HG03139 (cell line): Measurements from ENCODE around the gene GRID2.

Experiments
- ATAC-seq: cut with Tn5 transposase; IDR thresholded peaks from one replicate; pipeline ENCODE4 v1.9.1; 2021; ENCODE audit not compliant: unreplicated experiment

Gene GRID2

GRCh38 chr4:92677805-92678204, 374.0 kb downstream of the GRID2 start:
- no peak for ATAC-seq

GRCh38 chr4:92678292-92678691, 374.5 kb downstream of the GRID2 start:
- no peak for ATAC-seq

- ATAC-seq, result no peak
These were observed 375.4 kb downstream of the GRID2 start for GRCh38 chr4:92679149-92679548.

GRCh38 chr4:92714640-92715039, 410.9 kb downstream of the GRID2 start:
- no peak for ATAC-seq

GRCh38 chr4:92733231-92733630, 429.5 kb downstream of the GRID2 start:
- ATAC-seq, result no peak

- ATAC-seq, result no peak
These were observed 431.4 kb downstream of the GRID2 start for GRCh38 chr4:92735025-92735665.

GRCh38 chr4:92760433-92760832, 456.7 kb downstream of the GRID2 start:
- no peak for ATAC-seq

GRCh38 chr4:92776080-92776479, 472.3 kb downstream of the GRID2 start:
- no peak for ATAC-seq

- no peak for ATAC-seq
These were observed 486.0 kb downstream of the GRID2 start for GRCh38 chr4:92789741-92790140.

GRCh38 chr4:92791871-92792440, 488.2 kb downstream of the GRID2 start:
- ATAC-seq, result no peak

- no peak for ATAC-seq
These were observed 505.6 kb downstream of the GRID2 start for GRCh38 chr4:92809381-92809780.

- no peak for ATAC-seq
These were observed 508.9 kb downstream of the GRID2 start for GRCh38 chr4:92812652-92813051.

GRCh38 chr4:92814677-92815076, 510.9 kb downstream of the GRID2 start:
- no peak for ATAC-seq

- ATAC-seq, result no peak
These were observed 521.5 kb downstream of the GRID2 start for GRCh38 chr4:92825256-92825655.

- ATAC-seq, result no peak
These were observed 522.0 kb downstream of the GRID2 start for GRCh38 chr4:92825791-92826190.

- no peak for ATAC-seq
These were observed 527.0 kb downstream of the GRID2 start for GRCh38 chr4:92830771-92831170.

GRCh38 chr4:92840880-92841279, 537.1 kb downstream of the GRID2 start:
- no peak for ATAC-seq

GRCh38 chr4:92843784-92844183, 540.0 kb downstream of the GRID2 start:
- no peak for ATAC-seq

GRCh38 chr4:92847026-92847425, 543.3 kb downstream of the GRID2 start:
- no peak for ATAC-seq

- no peak for ATAC-seq
These were observed 558.7 kb downstream of the GRID2 start for GRCh38 chr4:92862509-92862908.

- no peak for ATAC-seq
These were observed 560.3 kb downstream of the GRID2 start for GRCh38 chr4:92864096-92864495.

- ATAC-seq, result no peak
These were observed 568.8 kb downstream of the GRID2 start for GRCh38 chr4:92872604-92873003.

- ATAC-seq, result no peak
These were observed 581.9 kb downstream of the GRID2 start for GRCh38 chr4:92885632-92886031.
